OCI-LY1 (cell line): ENCODE measurements around the gene GRK2.

ENCODE experiments used
- CTCF ChIP-seq: fragments of 200-600 bp; sonication (generic), shearing (Covaris generic); IDR thresholded peaks from 2 replicates; pipeline ENCODE4 v1.5.1; 2017; ENCODE audit warnings: mild to moderate bottlenecking, antibody characterized with exemption, low read length, moderate library complexity, mixed read lengths
- EZH2 ChIP-seq: fragments of 200-600 bp; sonication (generic), shearing (Covaris generic); IDR thresholded peaks from 2 replicates; pipeline ENCODE4 v1.8.0; 2017; ENCODE audit warnings: borderline replicate concordance, mixed run types, mild to moderate bottlenecking, antibody characterized with exemption, low read length, moderate library complexity, mixed read lengths

DNA sequence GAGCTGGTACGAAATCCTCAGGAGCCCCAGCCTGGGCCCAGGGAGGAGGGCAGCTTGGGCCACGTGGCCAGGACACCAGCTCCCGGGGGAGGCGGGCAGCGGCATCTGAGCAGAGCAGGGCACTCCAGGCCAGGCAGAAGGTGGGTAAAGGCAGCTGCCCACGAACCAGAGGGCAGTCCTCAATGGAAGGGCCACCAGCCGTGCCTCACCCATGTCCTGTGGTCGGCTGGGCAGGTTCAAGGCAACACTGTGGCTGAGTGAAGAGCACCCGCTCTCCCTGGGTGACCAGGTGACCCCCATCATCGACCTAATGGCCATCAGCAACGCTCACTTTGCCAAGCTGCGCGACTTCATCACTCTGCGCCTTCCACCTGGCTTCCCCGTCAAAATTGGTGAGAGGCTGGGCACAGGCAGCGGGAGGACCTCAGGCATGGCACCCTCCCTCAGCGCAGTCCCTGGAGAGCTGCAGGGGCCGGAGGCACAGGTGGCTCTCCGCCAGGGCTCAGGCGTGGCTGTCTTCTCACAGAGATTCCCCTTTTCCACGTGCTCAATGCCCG, 34.6 kb downstream of the GRK2 start:
- TF ChIP-seq EZH2: no peak
- no peak for TF ChIP-seq CTCF
